SU-DHL-6 (cell line): ENCODE results near the gene SPAG7.

Source experiments
- EZH2phosphoT487 ChIP-seq: fragments of 200-600 bp; sonication (generic), shearing (Covaris generic); conservative IDR thresholded peaks from 2 replicates; pipeline ENCODE4 v1.6.1; 2018; ENCODE audit warnings: mild to moderate bottlenecking, antibody characterized with exemption, low read length, moderate library complexity, mixed read lengths
- TF ChIP-seq, protein P1 (sequence below): fragments of 200-600 bp; sonication (generic); IDR thresholded peaks from one replicate; pipeline ENCODE4 v1.5.1; 2017; ENCODE audit warnings: antibody characterized with exemption, mild to moderate bottlenecking, low read length, moderate library complexity; ENCODE audit not compliant: insufficient read depth, poor library complexity, severe bottlenecking

DNA sequence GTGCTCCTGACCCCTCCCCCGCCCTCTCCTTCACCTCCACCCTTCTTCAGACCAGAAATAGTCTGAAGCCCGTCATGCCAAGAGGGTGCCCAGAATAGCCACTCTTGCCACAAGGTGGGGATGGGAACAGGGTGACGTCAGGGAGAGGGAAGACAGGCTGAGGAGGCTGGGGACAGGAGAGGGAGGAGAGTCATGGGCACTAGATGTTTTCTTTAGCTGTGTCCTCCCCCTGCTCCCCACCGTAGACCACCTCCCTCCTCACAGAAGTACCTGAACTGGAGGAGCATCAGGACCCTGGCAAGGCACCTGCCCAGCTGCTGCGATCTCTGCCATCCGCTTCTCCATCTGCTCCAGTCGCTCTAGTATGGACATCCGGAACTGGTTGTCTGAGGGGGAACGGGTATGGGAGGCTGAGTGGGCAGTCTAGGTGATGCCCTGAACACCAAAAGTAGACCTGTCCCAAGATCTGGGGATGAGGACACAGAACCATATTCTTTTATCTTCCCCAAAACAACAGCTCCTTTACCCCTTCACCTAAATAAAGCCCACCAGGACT, 6.6 kb upstream of the SPAG7 start:
- TF ChIP-seq, protein P1, sequence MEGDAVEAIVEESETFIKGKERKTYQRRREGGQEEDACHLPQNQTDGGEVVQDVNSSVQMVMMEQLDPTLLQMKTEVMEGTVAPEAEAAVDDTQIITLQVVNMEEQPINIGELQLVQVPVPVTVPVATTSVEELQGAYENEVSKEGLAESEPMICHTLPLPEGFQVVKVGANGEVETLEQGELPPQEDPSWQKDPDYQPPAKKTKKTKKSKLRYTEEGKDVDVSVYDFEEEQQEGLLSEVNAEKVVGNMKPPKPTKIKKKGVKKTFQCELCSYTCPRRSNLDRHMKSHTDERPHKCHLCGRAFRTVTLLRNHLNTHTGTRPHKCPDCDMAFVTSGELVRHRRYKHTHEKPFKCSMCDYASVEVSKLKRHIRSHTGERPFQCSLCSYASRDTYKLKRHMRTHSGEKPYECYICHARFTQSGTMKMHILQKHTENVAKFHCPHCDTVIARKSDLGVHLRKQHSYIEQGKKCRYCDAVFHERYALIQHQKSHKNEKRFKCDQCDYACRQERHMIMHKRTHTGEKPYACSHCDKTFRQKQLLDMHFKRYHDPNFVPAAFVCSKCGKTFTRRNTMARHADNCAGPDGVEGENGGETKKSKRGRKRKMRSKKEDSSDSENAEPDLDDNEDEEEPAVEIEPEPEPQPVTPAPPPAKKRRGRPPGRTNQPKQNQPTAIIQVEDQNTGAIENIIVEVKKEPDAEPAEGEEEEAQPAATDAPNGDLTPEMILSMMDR = no peak
- TF ChIP-seq EZH2phosphoT487 = no peak
